GM12878 (cell line): Measurements from ENCODE around the gene PDZK1IP1.

Source experiments
- JUNB ChIP-seq: IDR thresholded peaks from 2 replicates; pipeline ENCODE4 v1.6.1; 2016; ENCODE audit warnings: antibody characterized with exemption, mild to moderate bottlenecking
- NBN ChIP-seq: fragments of 450-650 bp; IDR thresholded peaks from 2 replicates; pipeline ENCODE4 v1.6.1; 2016
- POLR2A ChIP-seq: IDR thresholded peaks from 2 replicates; pipeline ENCODE4 v1.6.1; 2011; ENCODE audit warnings: low read depth, mild to moderate bottlenecking, low read length
- RFX5 ChIP-seq: IDR thresholded peaks from 2 replicates; pipeline ENCODE4 v1.6.1; 2011; ENCODE audit warnings: low read depth, low read length, improper control_type of control experiment
- TF ChIP-seq, protein P1 (sequence below): IDR thresholded peaks from 2 replicates; pipeline ENCODE4 v1.6.1; 2011; ENCODE audit warnings: mild to moderate bottlenecking, low read depth, low read length, moderate library complexity; ENCODE audit not compliant: insufficient replicate concordance
- TF ChIP-seq, protein P2 (sequence below), 3 experiments: IDR thresholded peaks in 2 of 3; conservative IDR thresholded peaks in 1 of 3; 2 replicates each; pipeline ENCODE4 v1.5.1; 2011; ENCODE audit warnings: low read depth in 3 of 3, low read length in 3 of 3, mild to moderate bottlenecking in 3 of 3, control low read depth in 2 of 3, moderate library complexity in 2 of 3, inconsistent platforms in 1 of 3, mixed read lengths in 1 of 3; ENCODE audit not compliant: control insufficient read depth in 2 of 3, insufficient read depth in 1 of 3; ENCODE audit errors: extremely low read depth in 1 of 3

DNA sequence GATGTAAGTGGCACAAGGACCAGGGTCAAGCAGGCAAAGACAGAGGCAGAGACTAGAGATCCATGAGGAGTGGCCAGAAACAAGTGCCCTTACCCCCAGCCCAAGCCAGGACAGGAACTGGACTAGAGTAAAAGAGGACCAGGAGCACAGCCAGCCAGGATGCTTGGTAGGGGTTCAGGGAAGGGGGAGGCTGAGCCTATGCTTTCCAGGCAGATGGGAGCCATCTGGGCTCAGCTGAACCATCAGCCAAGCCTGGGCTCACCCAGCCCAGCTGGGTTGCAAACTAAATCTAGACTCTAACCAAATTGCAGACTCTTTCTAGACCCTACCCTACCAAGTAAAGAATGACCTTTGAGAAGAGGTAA lies 15.2 kb downstream of the PDZK1IP1 start:
- TF ChIP-seq, protein P1, sequence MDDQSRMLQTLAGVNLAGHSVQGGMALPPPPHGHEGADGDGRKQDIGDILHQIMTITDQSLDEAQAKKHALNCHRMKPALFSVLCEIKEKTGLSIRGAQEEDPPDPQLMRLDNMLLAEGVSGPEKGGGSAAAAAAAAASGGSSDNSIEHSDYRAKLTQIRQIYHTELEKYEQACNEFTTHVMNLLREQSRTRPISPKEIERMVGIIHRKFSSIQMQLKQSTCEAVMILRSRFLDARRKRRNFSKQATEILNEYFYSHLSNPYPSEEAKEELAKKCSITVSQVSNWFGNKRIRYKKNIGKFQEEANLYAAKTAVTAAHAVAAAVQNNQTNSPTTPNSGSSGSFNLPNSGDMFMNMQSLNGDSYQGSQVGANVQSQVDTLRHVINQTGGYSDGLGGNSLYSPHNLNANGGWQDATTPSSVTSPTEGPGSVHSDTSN, result no peak
- TF ChIP-seq, protein P2, sequence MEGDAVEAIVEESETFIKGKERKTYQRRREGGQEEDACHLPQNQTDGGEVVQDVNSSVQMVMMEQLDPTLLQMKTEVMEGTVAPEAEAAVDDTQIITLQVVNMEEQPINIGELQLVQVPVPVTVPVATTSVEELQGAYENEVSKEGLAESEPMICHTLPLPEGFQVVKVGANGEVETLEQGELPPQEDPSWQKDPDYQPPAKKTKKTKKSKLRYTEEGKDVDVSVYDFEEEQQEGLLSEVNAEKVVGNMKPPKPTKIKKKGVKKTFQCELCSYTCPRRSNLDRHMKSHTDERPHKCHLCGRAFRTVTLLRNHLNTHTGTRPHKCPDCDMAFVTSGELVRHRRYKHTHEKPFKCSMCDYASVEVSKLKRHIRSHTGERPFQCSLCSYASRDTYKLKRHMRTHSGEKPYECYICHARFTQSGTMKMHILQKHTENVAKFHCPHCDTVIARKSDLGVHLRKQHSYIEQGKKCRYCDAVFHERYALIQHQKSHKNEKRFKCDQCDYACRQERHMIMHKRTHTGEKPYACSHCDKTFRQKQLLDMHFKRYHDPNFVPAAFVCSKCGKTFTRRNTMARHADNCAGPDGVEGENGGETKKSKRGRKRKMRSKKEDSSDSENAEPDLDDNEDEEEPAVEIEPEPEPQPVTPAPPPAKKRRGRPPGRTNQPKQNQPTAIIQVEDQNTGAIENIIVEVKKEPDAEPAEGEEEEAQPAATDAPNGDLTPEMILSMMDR (IDR thresholded peaks at IDR 0.05 in 2 of 3, conservative IDR thresholded peaks at IDR 0.05 in 1 of 3; ENCODE audit: control insufficient read depth in 2 of 3, extremely low read depth in 1 of 3, insufficient read depth in 1 of 3, low read depth in 3 of 3, low read length in 3 of 3), result no peak
- TF ChIP-seq JUNB, result no peak
- TF ChIP-seq POLR2A, result no peak
- no peak for TF ChIP-seq NBN
- no peak for TF ChIP-seq RFX5
